ENCODE data around the gene MED25. TPM values are rescaled to one million over a fixed set of nuclear protein-coding genes. Genes with fewer than 3 reads are reported as not detected.

MED25 gene
- total and polyA plus RNA-seq, 12 donors = 39.5 to 149 (median 54.9) TPM

GRCh38 chr19:49801401-49801888, 16.6 kb upstream of the MED25 start:
- WGBS, 2 donors = 79 to 83% methylated on average over 25 to 32 of the region's 32 CpGs
- ATAC-seq (peak in 2 of 8 donors; percentile 4 to 8), DNase-seq (no peak)
- no peaks in the 10 kb centered on the region for H3K9me3 ChIP-seq
- H3K36me3 ChIP-seq = peaks cover 0 to 100% (median 48%) of the 10 kb centered on the region in 9 donors
- no peaks in the 10 kb centered on the region for H3K27me3 ChIP-seq
- no peak for TF ChIP-seq CTCF (IDR thresholded peaks at IDR 0.05)
- peak overlapping the region in 8 of 10 donors; percentile 25 to 67 (median 59) for H3K27ac ChIP-seq
- H3K4me1 ChIP-seq = peaks cover 0 to 18% (median 5%) of the 10 kb centered on the region in 9 donors
- intact Hi-C loops (cut with DNase I) = loop anchor here in 2 of 10 donors (5.0 to 10.0 kb wide), 2 partner anchors 114 to 117 kb away; partner anchors contain the start of gene ADM5 (in 2 of the 2)
- peak overlapping the region in 9 of 10 donors; percentile 12 to 53 (median 41) for H3K4me3 ChIP-seq

- intact Hi-C loops (cut with DNase I) = loop anchor here in 2 of 10 donors (5.0 to 10.0 kb wide), 2 partner anchors 115 to 117 kb away; partner anchors contain the start of gene ADM5 (in 2 of the 2)
Measured at GRCh38 chr19:49801966-49802661, 16.0 kb upstream of the MED25 start.

GRCh38 chr19:49802836-49803528, 15.1 kb upstream of the MED25 start:
- no peak for TF ChIP-seq CTCF (IDR thresholded peaks at IDR 0.05)
- ATAC-seq = peak in 4 of 8 donors; percentile 4 to 12 (median 5)
- intact Hi-C loops (cut with DNase I) = loop anchor here in 2 of 10 donors (5.0 to 10.0 kb wide), 2 partner anchors 116 to 118 kb away; partner anchors contain the start of gene ADM5 (in 2 of the 2)
- H3K36me3 ChIP-seq = peaks cover 0 to 99% (median 38%) of the 10 kb centered on the region in 9 donors
- no peaks in the 10 kb centered on the region for H3K27me3 ChIP-seq
- H3K9me3 ChIP-seq = no peaks in the 10 kb centered on the region
- DNase-seq = no peak
- H3K27ac ChIP-seq = peak overlapping the region in 6 of 10 donors; percentile 15 to 67 (median 56)
- WGBS, 2 donors = 77 to 81% methylated on average over 24 of the region's 24 CpGs
- peaks cover 0 to 18% (median 5%) of the 10 kb centered on the region in 9 donors for H3K4me1 ChIP-seq
- peak overlapping the region in 7 of 10 donors; percentile 12 to 53 (median 49) for H3K4me3 ChIP-seq

More at GRCh38 chr19:49801966-49802661, 16.0 kb upstream of the MED25 start:
- Histone ChIP-seq H3K4me3 (peak overlapping the region in 9 of 10 donors; percentile 12 to 53 (median 41)), H3K27me3 (no peaks in the 10 kb centered on the region), H3K27ac (peak overlapping the region in 9 of 10 donors; percentile 10 to 67 (median 57)), H3K36me3 (peaks cover 0 to 100% (median 46%) of the 10 kb centered on the region in 9 donors), H3K9me3 (no peaks in the 10 kb centered on the region), H3K4me1 (peaks cover 0 to 18% (median 5%) of the 10 kb centered on the region in 9 donors)
- peak; percentile 60 to 92 (median 88) for ATAC-seq
- peak in 6 of 9 donors; percentile 6 to 46 (median 33) for TF ChIP-seq CTCF (IDR thresholded peaks at IDR 0.05)
- DNase-seq = peak; percentile 91 to 93
- WGBS, 2 donors = 32 to 44% methylated on average over 29 to 37 of the region's 38 CpGs

GRCh38 chr19:49803529-49803856, 14.6 kb upstream of the MED25 start:
- no peak for TF ChIP-seq CTCF (IDR thresholded peaks at IDR 0.05)
- H3K27ac ChIP-seq = no peak overlapping the region
- no peaks in the 10 kb centered on the region for H3K9me3 ChIP-seq
- DNase-seq = no peak
- H3K27me3 ChIP-seq = no peaks in the 10 kb centered on the region
- no peak overlapping the region for H3K4me3 ChIP-seq
- ATAC-seq = no peak
- peaks cover 2 to 23% (median 9%) of the 10 kb centered on the region in 9 donors for H3K4me1 ChIP-seq
- WGBS, 2 donors = 91 to 92% methylated on average over 6 of the region's 6 CpGs
- H3K36me3 ChIP-seq = peaks cover 0 to 94% (median 38%) of the 10 kb centered on the region in 9 donors
- intact Hi-C loops (cut with DNase I) = loop anchor here in 2 of 10 donors (5.0 to 10.0 kb wide), 2 partner anchors 116 to 119 kb away; partner anchors contain the start of gene ADM5 (in 2 of the 2)

Measured in heart right ventricle (tissue), 16 donors.